Endodermal cell (in vitro differentiated cells): Measurements from ENCODE around the gene PES1. TPM values are rescaled to one million over a fixed set of nuclear protein-coding genes. Genes with fewer than 3 reads are reported as not detected.

Experiments
- DNase-seq: peaks from one replicate; pipeline ENCODE4 v3.0.0-alpha.2; 2017
- H3K27ac ChIP-seq: 2 replicates; pipeline ENCODE4 v1.5.1; 2013; ENCODE audit warnings: mild to moderate bottlenecking, low read depth, low read length, moderate library complexity
- H3K27me3 ChIP-seq: 2 replicates; pipeline ENCODE4 v1.6.1; 2013; ENCODE audit warnings: mild to moderate bottlenecking, low read length, moderate library complexity; ENCODE audit not compliant: insufficient read depth, control insufficient read depth, poor library complexity, severe bottlenecking
- H3K36me3 ChIP-seq: 2 replicates; pipeline ENCODE4 v1.7.0; 2013; ENCODE audit warnings: mild to moderate bottlenecking, low read length, moderate library complexity; ENCODE audit not compliant: control insufficient read depth, insufficient read depth
- H3K4me1 ChIP-seq: one replicate; pipeline ENCODE4 v1.7.0; 2013; ENCODE audit warnings: low read length; ENCODE audit not compliant: control insufficient read depth, insufficient read depth
- H3K4me3 ChIP-seq: 2 replicates; pipeline ENCODE4 v1.5.1; 2013; ENCODE audit warnings: mild to moderate bottlenecking, low read length, moderate library complexity
- H3K9ac ChIP-seq: 2 replicates; pipeline ENCODE4 v1.6.1; 2013; ENCODE audit warnings: mild to moderate bottlenecking, low read length, moderate library complexity; ENCODE audit not compliant: poor library complexity, severe bottlenecking; ENCODE audit errors: extremely low read depth
- H3K9me3 ChIP-seq: 2 replicates; pipeline ENCODE4 v1.6.1; 2013; ENCODE audit warnings: mild to moderate bottlenecking, low read length, moderate library complexity; ENCODE audit not compliant: control insufficient read depth
- H3K27ac Mint-ChIP-seq: 2 replicates; pipeline ENCODE4 v1.8.0; 2020; ENCODE audit warnings: mixed read lengths
- H3K27me3 Mint-ChIP-seq: 2 replicates; pipeline ENCODE4 v1.8.0; 2021; ENCODE audit warnings: mild to moderate bottlenecking, mixed read lengths; ENCODE audit not compliant: insufficient read depth
- H3K36me3 Mint-ChIP-seq: 2 replicates; pipeline ENCODE4 v1.8.0; 2020; ENCODE audit warnings: low read depth, mixed read lengths
- H3K4me1 Mint-ChIP-seq: 2 replicates; pipeline ENCODE4 v1.8.0; 2020; ENCODE audit warnings: mixed read lengths
- H3K4me3 Mint-ChIP-seq: 2 replicates; pipeline ENCODE4 v1.8.0; 2020; ENCODE audit warnings: mild to moderate bottlenecking, moderate library complexity, mixed read lengths
- H3K9me3 Mint-ChIP-seq: 2 replicates; pipeline ENCODE4 v1.8.0; 2020; ENCODE audit warnings: mild to moderate bottlenecking, mixed read lengths
- CTCF ChIP-seq: fragments of 200-600 bp; sonication (generic); conservative IDR thresholded peaks from 2 replicates; pipeline ENCODE4 v1.5.0; 2021; ENCODE audit warnings: antibody characterized with exemption, mild to moderate bottlenecking
- WGBS, 2 experiments: methylation state at CpG; one replicate each; pipeline versions ENCODE4 v1.1.5 to v1.1.7; 2013; ENCODE audit warnings: missing lambda C conversion rate in 2 of 2, mixed read lengths in 1 of 2; ENCODE audit not compliant: insufficient coverage in 1 of 2, insufficient read length in 1 of 2; 5-methylcytosine and 5-hydroxymethylcytosine counted together
- total RNA-seq, 2 donors: library from RNA; stranded (reverse); fragmentation: NEBNext Ultra II Directional in 1 of 2; extraction: Animal tissue kit (Norgen Biotek cat#: 25700) in 1 of 2; gene quantifications; 2 replicates in 1 of 2; 3 replicates in 1 of 2; pipeline ENCODE4 v1.2.1, GENCODE V29; 2021

PES1 gene
- total RNA-seq, 2 donors from 2014 or later = 78.7 to 90.2 TPM

DNA sequence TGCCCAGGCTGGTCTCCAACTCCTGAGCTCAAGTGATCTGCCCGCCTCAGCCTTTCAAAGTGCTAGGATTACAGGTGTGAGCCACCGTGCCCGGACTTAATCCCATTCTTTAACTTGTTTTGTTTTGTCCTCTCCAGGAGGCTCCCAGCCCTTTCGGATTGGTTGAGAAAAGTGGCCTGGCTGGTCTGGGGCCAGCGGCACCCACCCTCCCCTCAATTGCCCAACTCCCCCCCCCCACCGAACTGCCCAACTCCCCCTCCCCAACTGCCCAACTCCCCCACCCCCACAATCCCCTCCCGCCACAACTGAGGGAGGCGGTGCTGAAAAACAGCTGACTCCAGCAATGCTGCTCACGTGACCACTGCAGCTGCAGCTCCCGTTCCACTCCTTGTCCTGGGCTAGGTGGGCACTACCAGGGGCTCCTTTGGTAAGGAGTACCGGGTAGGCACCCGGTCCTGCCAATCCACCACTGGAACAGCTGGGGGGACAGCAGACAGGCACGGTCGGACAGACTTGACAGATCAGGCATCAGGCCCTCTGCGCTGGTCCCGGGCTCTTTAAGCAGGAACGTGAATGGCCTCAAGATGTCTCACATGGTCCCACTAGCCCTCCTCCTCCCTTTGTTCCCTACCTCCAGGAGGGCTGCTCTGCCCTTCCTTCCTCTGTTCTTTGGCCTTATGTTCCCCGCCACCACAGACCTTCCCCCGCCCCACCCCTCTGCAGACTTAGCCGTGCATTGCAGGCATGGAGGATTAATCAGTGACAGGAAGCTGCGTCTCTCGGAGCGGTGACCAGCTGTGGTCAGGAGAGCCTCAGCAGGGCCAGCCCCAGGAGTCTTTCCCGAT is 15.0 kb upstream of the PES1 start, which contains the start of gene TCN2:
Gene TCN2 (plus strand): TSS at position 720 of the 845 bp plus-strand sequence. CDS start 158 bp downstream, outside the sequence.
- no peak for TF ChIP-seq CTCF
- peak within 1 kb of the TSS; percentile 98 for H3K27ac Mint-ChIP-seq
- peaks cover 50% of the 10 kb centered on the region for H3K4me1 Mint-ChIP-seq
- no peaks in the 10 kb centered on the region for H3K27me3 Mint-ChIP-seq
- H3K36me3 Mint-ChIP-seq = peaks cover 25% of the 10 kb centered on the region
- Histone ChIP-seq H3K9me3 (no peaks in the 10 kb centered on the region), H3K9ac (peak within 1 kb of the TSS; percentile 79), H3K4me3 (peak within 1 kb of the TSS; percentile 86), H3K36me3 (peaks cover 16% of the 10 kb centered on the region), H3K27me3 (no peaks in the 10 kb centered on the region), H3K27ac (peak within 1 kb of the TSS; percentile 95), H3K4me1 (peaks cover 8% of the 10 kb centered on the region)
- H3K4me3 Mint-ChIP-seq = peak within 1 kb of the TSS; percentile 69
- peak; percentile 97 for DNase-seq
- WGBS, 2 experiments = 5 to 10% methylated on average over 7 to 21 of the region's 24 CpGs
- peaks cover 2% of the 10 kb centered on the region for H3K9me3 Mint-ChIP-seq

DNA sequence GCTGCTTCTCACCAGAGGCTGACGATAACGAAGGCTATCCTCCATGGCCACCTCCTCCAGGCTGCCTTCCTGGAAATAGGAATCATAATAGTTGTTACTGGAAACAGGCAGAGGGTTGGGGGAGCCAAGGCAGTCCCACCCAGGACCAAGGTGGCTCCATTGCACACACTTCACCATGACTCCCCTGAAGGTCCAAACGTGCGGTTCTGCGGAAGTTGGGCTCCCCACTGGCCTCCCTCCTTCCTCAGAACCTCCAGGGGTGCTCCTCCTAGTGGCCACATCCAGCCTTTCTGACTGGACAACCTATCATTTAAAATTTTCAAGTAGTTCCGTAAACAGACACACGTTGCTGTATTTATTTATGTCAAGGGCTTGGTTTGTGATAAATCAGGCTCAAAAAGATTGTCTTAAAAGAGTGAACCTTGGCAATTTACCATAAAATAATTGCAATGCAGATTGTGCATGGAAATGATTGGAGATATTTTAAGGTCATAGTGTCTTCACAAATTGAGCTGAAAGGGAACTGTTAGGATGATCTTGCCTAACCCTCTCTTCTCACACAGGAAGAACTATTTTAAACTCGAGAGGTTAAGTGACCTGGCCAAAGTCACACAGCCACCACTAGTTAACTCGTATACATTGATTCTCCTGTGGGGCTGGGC is 13.9 kb upstream of the PES1 start:
- peaks cover 14% of the 10 kb centered on the region for H3K36me3 Mint-ChIP-seq
- peak overlapping the region; percentile 61 for H3K27ac ChIP-seq
- peaks cover 50% of the 10 kb centered on the region for H3K4me1 Mint-ChIP-seq
- H3K4me1 ChIP-seq = peaks cover 8% of the 10 kb centered on the region
- WGBS, 2 experiments = 67 to 72% methylated on average over 5 to 9 of the region's 9 CpGs
- peak overlapping the region; percentile 70 for H3K9ac ChIP-seq
- peak overlapping the region; percentile 77 for H3K4me3 ChIP-seq
- no peaks in the 10 kb centered on the region for H3K27me3 Mint-ChIP-seq
- peak; percentile 89 for TF ChIP-seq CTCF
- peaks cover 6% of the 10 kb centered on the region for H3K36me3 ChIP-seq
- H3K27me3 ChIP-seq = no peaks in the 10 kb centered on the region
- peaks cover 2% of the 10 kb centered on the region for H3K9me3 Mint-ChIP-seq
- no peaks in the 10 kb centered on the region for H3K9me3 ChIP-seq
- H3K4me3 Mint-ChIP-seq = peak overlapping the region; percentile 69
- DNase-seq = peak; percentile 76
- H3K27ac Mint-ChIP-seq = peak overlapping the region; percentile 98

DNA sequence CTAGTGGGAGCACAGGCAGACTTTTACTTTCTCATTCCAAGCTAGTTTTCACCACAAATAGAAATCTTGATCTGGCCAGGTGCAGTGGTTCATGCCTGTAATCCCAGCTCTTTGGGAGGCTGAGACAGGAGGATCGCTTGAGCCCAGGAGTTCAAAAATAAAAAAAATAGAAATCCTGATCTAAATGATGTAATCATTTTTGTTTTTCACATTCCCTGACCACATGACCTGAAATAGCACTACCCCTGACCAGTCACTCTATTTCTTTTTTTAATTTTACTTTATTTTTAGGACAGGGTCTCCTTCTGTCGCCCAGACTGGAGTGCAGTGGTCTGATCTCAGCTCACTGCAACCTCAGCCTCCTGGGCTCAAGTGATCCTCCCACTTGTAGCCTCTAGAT is 13.0 kb upstream of the PES1 start:
- H3K36me3 Mint-ChIP-seq = peaks cover 8% of the 10 kb centered on the region

More for the DNA sequence above, 13.0 kb upstream of the PES1 start:
- H3K4me3 ChIP-seq = no peak overlapping the region
- no peak overlapping the region for H3K9ac ChIP-seq
- no peaks in the 10 kb centered on the region for H3K36me3 ChIP-seq
- no peaks in the 10 kb centered on the region for H3K27me3 ChIP-seq
- Mint-ChIP-seq H3K4me1 (peaks cover 43% of the 10 kb centered on the region), H3K27me3 (no peaks in the 10 kb centered on the region), H3K27ac (no peak overlapping the region), H3K4me3 (no peak overlapping the region), H3K9me3 (peaks cover 2% of the 10 kb centered on the region)
- DNase-seq = no peak
- no peak for TF ChIP-seq CTCF
- peaks cover 8% of the 10 kb centered on the region for H3K4me1 ChIP-seq
- no peak overlapping the region for H3K27ac ChIP-seq
- no peaks in the 10 kb centered on the region for H3K9me3 ChIP-seq
- 98 to 100% methylated on average over 1 to 2 of the region's 2 CpGs for WGBS, 2 experiments
